ENCODE measurements around the gene SPATS2L. TPM values are rescaled to one million over a fixed set of nuclear protein-coding genes. Genes with fewer than 3 reads are reported as not detected.

SPATS2L gene, protein sequence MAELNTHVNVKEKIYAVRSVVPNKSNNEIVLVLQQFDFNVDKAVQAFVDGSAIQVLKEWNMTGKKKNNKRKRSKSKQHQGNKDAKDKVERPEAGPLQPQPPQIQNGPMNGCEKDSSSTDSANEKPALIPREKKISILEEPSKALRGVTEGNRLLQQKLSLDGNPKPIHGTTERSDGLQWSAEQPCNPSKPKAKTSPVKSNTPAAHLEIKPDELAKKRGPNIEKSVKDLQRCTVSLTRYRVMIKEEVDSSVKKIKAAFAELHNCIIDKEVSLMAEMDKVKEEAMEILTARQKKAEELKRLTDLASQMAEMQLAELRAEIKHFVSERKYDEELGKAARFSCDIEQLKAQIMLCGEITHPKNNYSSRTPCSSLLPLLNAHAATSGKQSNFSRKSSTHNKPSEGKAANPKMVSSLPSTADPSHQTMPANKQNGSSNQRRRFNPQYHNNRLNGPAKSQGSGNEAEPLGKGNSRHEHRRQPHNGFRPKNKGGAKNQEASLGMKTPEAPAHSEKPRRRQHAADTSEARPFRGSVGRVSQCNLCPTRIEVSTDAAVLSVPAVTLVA
- 64.3 and 137 TPM in 2 replicates for total RNA-seq

DNA sequence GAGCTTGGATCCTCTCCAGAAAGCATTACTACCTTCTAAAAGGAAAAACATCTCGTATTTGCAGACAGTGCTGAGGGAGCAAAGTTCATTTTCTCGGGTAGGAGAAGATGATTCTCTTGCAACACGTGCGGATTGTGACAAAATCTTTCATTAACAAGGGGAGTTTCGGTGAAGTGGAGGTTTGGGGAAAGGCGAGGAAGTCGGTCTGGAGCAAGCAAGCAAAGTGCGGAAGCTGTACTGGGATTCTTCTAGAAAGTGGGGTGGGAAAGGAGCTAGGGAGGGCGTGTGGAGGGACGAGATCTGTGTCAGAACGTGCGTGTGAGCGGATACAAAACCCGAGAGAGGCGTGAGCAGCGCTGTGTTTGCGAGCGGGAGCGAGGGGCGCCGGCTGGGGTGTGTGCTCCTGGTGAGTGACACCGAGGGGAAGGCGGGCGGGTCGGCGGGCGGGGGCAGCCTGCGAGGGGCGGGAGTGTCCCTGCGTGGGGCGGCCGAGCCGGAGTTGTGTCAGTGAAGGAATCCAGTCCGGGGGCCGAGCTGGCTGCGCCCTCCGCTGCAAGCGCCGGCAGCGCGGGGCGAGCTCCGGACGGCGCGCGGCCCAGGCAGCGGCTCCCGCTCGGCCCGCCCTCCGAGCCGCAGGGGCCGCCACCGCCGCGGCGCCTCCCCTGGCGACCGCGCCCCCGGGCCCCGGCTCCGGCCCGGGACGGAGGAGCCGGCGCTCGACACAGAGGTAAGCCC, at the start of gene SPATS2L:
Gene SPATS2L, plus strand, starts transcription at position 498 of the 735 bp plus-strand sequence. CDS start 82,552 bp downstream, outside the sequence.

DNA sequence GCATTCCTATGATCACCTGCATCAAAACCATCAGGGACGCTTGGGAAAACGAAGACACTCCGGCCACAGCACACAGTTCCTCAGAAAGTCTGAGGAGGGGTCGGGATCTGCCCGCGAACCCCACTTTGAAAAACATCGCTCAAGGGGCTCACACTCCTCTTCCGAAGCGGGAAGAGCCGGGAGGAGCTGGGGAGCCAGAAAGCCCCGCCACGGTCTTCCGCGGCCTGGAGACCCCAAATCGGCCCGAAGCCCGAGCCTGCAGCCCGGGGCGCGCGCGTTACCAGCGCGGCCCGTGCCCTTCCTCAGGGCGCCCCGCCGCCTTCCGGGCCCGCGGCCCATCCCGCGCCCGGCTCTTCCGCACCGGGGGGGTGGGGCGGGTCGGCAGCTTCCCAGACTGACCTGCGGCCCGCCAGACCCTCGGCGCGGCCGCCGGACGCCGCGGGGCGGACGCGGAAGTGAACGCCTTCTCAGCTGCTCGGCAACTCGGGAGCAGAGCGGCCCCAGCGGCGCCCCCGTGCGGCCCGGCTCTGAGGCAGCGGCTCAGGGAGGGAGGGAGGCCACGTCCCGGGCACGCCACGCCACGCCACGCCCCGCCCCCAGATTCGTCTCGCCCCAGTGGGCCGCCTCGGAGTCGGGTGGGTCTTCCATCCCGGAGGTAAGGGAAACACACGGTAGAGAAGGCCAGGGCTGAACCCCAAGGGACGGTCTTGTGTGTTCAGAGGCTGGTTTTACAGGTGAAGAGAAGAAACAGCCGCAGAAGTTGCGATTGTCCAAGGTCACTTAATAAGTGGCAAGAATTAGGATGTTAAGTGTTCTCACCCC, 203.3 kb downstream of the SPATS2L start, which contains the start of gene KCTD18:
Gene KCTD18, minus strand, starts transcription at position 457 of the 822 bp plus-strand sequence. CDS start 3,052 bp downstream, outside the sequence.

DNA sequence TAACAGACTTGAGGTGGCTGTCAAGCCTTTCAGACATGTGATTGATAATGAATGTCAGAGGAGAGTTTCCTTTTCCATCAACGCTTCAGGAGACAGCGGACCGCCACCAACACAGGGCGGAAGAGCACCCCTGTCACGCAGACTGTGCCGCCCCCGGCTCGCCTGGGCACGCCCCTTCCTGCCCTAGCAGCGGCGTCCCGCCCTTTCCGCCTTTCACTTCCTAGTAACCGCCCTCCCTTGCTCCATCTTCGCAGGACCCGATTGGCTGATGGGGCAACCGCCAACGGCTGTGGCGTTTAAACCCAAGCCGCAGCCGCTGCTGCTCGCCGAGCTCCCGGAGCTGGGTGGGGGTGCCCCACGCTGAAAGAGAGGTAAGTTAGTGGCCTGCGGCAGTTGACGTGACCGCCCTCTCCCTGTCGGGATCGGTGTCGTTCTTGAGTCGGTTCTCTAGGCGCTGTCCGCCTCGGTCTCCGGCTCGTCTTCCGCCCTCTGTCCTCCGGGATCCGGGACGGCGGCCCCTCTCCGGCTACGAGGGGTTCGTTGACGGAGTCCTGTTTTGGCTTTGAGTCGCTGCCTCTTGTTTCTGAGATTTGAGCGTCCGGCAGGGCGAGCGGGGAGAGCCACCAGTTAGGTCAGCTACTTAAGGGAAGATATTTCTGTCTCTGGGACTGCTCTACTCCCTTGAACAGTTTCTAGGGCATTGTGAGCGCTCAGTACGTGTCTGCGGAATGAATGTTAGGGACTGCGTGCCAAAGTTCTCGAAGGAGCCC, 219.6 kb downstream of the SPATS2L start, which contains the start of gene SGO2:
Gene SGO2, plus strand, starts transcription at position 326 of the 770 bp plus-strand sequence. CDS start 6,769 bp downstream, outside the sequence.

Small RNA genes lying within 50 kb of the gene (small RNA-seq; reads per million reads assigned to genes)
- gene RNY4P34 (ENCODE audit: low replicate concordance) = 0.26 reads per million

Other genes with a start within 250 kb of the SPATS2L start
- 13.2 and 15.8 TPM in 2 replicates for gene KCTD18, start 203.4 kb downstream of the SPATS2L start, total RNA-seq
- gene SGO2, start 219.5 kb downstream of the SPATS2L start, total RNA-seq = 1.1 and 23.3 TPM in 2 replicates